IMR-90 (cell line): ENCODE results near the gene FAM124A.

Experiments used
- CTCF ChIP-seq: conservative IDR thresholded peaks from 2 replicates; pipeline ENCODE4 v1.5.1; 2012; ENCODE audit warnings: mild to moderate bottlenecking, low read depth, low read length, improper control_type of control experiment
- POLR2A ChIP-seq: IDR thresholded peaks from 2 replicates; pipeline ENCODE4 v1.6.1; 2012; ENCODE audit warnings: mild to moderate bottlenecking, low read depth, low read length
- RFX5 ChIP-seq: IDR thresholded peaks from 2 replicates; pipeline ENCODE4 v1.8.0; 2012; ENCODE audit warnings: low read depth, mild to moderate bottlenecking, low read length, moderate library complexity

GRCh38 chr13:51175021-51175420 is 47.2 kb upstream of the FAM124A start:
- TF ChIP-seq RFX5 (no peak), CTCF (no peak), POLR2A (no peak)
